Cortex of kidney (tissue), 1 donor: ENCODE measurements around the gene CEACAM8.
"Not testable (repeated sequence)": the region's sequence is repeated elsewhere in the genome, so short reads cannot be mapped to it uniquely, and the experiment has no call there.

Source experiments
- DNase-seq: peaks from one replicate; lab custom pipeline; 2025; lab: John Stamatoyannopoulos, UW

The CEACAM8 gene

DNA sequence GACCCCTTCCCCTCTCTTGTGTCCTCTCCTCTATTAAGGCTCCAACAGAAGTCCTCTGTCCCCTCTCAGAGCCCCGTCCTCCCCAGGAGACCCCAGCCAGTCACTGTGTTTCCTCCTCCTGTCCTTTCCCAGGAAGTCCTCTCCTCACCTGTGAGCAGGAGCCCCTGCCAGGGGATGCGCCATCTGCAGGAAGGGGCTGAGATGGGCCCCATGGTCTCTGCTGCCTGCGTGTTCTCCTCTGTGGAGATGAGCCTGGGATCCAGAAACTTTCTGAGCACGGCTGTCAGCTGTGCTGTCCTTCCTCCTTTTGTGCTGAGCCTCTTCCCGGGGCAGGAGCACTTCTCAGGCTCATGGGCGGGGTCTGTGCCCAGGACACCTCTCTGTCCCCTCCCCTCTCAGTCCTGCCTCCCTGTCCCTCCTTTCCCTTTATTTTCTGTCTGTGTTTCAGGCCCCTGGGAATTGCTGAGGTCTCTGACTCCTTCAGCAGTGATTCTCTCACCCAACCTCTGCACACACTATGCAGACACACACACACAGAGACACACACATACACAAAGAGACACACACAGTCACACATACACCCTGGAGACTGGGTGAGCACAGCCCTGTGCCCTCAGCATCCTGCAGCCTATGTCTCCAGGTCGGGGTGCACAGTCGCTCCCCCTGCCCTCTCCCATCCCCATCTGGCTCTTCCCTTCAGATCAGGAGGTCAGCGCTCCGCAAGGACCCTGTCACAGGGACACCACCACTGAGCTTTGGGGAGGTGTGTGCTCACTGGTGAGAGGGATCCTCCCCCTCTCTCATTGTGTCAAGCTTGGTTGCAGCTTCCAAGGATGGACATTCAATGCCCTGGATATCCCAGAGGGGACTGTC lies at the start of gene CEACAM8:
CEACAM8 (minus strand) TSS at position 308 of the 873 bp plus-strand sequence; CDS start at position 212, 96 bp downstream.
- DNase-seq = no peak

- not testable (repeated sequence) for DNase-seq
These were observed 44.8 kb upstream of the CEACAM8 start for GRCh38 chr19:42639324-42640092.

GRCh38 chr19:42635233-42635539 lies 40.5 kb upstream of the CEACAM8 start:
- no peak for DNase-seq

DNA sequence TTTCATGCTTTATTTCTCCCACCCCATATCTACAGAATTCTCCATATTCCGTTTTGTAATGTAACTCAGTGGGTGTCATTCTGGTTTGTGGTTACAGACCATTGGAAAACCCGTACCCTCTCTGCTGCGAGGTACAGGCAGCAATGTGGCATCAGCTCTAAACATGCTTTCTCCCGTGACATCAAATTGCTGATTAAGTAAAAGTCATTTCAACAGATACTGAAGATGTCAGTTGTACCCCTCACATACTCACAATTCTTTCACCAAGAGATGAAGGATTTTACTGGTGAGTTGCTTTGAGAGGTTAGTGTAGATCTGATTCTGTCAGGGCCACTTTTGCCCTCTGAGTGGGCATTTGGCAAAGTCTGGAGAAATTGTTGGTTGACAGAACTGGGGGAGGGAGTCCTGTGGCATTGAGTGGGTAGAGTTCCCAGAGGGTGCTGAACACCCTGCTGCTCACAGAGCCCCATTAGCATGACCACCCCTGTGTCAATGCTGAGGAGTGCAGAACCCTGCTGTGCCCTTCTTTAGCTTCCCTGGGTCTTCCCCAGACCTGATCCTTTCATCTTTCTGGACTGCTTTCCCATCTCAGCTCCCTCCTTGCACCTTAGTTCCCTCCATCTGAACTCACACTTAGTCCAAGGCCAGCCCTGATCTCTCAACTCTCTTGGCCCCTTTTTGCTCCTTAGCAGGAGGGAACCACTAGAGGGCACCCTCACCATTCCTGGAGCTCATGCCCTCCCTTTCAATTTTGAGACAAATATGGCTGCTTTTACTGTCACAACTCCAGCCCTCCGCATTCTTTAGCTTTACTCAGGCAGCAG lies 39.9 kb upstream of the CEACAM8 start:
- DNase-seq = no peak

GRCh38 chr19:42629191-42629590 lies 34.5 kb upstream of the CEACAM8 start:
- DNase-seq = no peak

DNA sequence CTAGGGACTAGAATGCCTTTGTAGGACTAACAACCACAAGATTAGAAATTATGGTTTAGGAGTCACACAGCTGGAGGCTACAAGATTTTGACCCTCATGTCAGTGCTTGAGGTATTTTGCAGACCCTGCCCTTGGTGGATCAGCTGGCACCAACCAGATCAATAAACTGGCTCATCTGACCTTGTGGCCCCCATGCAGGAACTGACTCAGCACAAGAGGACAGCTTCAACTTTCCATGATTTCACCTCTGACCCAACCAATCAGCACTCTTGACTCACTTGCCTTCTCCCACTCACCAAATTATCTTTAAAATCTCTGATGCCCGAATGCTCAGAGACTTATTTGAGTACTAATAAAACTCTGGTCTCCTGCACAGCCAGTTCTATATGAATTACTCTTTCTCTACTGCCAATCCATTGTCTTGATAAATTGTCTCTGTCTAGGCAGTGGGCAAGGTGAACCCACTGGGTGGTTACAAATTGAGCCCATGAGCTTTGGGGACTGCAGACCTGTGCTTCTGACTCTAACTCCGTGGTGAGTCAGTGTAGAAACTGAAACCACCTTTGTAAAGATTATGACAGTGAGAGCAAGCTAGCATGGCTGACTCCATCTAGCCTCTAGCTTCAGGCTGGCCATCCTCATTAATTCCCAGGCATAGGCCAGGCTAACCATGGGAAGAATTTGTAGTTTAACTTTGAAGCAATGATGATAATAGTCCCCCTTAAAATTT lies 33.9 kb upstream of the CEACAM8 start:
- DNase-seq = no peak

- DNase-seq = no peak
These were observed 33.2 kb upstream of the CEACAM8 start for GRCh38 chr19:42627916-42628315.

DNA sequence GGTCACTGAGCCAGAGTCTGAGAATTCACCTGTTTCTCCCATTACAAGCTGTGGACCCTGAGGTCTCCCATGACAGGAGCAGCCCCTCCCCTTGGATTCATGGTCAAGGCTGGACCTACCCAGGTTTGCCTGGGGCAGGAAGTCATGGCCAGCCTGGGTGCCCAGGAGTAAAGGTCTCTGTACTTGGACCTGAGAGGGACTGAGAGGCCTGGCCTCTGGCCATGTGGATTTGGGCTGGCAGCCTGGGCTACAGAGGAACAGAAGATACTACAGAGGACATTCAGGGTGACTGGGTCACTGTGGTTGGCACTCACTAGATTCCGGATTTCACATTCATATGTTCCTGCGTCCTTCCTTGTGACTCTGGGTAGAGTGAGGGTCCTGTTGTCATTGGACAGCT lies 31.5 kb upstream of the CEACAM8 start:
- no peak for DNase-seq

DNA sequence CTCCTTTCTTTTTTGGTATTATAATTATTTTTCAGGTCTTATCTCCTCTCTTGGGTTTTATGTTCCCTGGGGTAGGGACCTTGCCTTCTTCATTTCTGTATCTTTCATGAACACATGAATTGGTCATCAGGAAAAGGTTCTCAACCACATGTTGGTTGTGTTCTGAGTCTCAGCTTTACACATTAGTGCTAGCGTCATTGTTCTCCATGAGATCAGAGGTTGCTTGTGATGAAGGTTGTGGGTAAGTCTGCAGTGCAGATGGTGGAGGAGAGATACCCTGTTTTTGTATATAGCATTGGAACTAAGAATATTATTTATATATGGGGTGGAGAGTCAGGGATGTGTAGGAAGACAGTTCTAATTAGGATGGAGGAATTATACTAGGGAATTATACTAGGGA lies 24.5 kb upstream of the CEACAM8 start:
- no peak for DNase-seq

- DNase-seq = no peak
These were observed 18.9 kb upstream of the CEACAM8 start for GRCh38 chr19:42613666-42614065.

GRCh38 chr19:42610401-42610915 lies 15.7 kb upstream of the CEACAM8 start:
- DNase-seq = not testable (repeated sequence)

DNA sequence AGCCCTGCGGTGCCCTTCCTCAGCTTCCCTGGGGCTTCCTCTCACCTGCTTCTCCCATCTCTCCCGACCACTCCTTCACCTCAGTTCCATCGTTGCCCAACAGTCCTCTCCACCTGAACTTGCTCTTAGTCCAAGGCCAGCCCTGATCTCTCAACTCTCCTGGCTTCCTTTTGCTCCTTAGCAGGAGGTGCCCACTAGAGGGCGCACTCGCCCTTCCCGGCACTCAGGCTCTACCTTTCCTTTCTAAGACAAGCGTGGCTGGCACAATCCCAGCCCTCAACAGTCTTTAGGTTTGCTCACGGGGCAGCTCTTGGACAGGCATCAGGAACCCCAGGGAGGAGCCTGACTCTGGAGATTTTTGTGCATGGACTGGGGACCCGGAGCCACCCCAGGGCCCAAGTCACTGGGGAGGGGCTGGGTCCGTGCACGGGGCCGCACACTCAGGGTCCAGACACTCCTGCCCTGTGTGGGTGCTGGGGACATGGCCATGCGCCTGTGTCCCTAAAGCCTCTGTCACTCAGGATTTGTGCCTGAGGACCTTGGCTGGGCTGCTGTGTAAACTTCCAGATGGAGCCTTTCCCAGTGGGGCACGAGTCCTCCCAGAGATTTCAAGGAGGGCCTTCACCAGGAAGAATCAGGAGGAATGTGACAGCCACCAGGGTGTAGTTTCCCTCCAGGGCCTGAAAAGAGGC lies 12.1 kb upstream of the CEACAM8 start:
- DNase-seq = no peak

- no peak for DNase-seq
These were observed 7.2 kb upstream of the CEACAM8 start for GRCh38 chr19:42601811-42602443.

- DNase-seq = no peak
These were observed 1.8 kb upstream of the CEACAM8 start for GRCh38 chr19:42596391-42597072.

GRCh38 chr19:42595550-42596172 lies 937 bp upstream of the CEACAM8 start:
- no peak for DNase-seq

DNA sequence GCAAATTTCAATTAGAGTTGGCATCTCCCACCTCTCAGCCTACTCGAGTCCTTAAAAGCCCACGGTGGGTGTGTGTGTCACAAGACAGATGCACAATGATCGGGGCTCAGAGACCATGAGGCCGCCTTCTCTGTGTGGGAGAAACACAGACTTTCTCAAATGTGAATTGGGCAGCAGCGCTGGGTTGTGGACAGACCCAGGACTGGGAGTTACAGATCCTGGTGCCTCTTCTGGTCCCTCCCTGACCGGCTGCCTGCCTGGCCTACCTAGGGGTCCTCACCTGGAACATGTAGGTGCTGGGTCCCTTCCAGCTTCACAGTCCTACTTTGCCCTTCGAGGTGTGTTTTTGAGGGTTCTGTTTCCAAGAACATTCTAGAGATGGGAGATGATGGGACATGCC lies 4.9 kb downstream of the CEACAM8 start:
- no peak for DNase-seq

DNA sequence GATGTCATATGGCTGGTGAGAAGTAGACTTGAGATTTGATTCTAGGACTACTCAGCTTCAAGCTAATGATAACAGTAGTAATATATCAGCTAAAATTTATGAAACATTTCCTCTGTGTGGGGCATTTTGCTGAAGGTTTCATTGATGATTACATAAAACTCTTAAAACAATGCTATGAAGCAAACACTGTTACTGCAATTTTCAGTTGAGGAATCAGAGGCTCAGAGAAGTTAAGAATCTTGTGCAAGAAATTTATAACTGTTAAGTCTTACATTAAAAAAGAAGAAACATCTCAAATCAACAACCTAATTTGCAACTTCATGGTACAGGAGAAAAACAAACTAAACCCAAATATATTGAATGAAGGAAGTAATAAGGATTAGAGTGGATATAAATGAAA lies 10.3 kb downstream of the CEACAM8 start:
- DNase-seq = no peak

- no peak for DNase-seq
These were observed 17.7 kb downstream of the CEACAM8 start for GRCh38 chr19:42577016-42577415.

GRCh38 chr19:42576241-42576640 lies 18.5 kb downstream of the CEACAM8 start:
- DNase-seq = no peak
